GM19099 (cell line): ENCODE results near the gene NHERF1.

Source experiments
- POLR2A ChIP-seq: IDR thresholded peaks from 3 replicates; pipeline ENCODE4 v1.6.1; 2011; ENCODE audit warnings: low read depth; ENCODE audit not compliant: insufficient read length; ENCODE audit errors: extremely low read depth

The NHERF1 gene

GRCh38 chr17:74815550-74816370 is 67.3 kb downstream of the NHERF1 start:
- TF ChIP-seq POLR2A, result no peak

GRCh38 chr17:74816905-74817620 is 68.6 kb downstream of the NHERF1 start:
- TF ChIP-seq POLR2A, result no peak

- TF ChIP-seq POLR2A, result no peak
Measured at GRCh38 chr17:74818291-74818938, 70.0 kb downstream of the NHERF1 start.
